T-helper 17 cell (primary cell): ENCODE results near the gene RPS6KL1. TPM values are rescaled to one million over a fixed set of nuclear protein-coding genes. Genes with fewer than 3 reads are reported as not detected.

Source experiments
- ATAC-seq: fragments of 150-1000 bp; cut with Tn5 transposase; 2 replicates; pipeline ENCODE4 v1.10.0; 2021; ENCODE audit warnings: mild to moderate bottlenecking, moderate library complexity
- DNase-seq, 3 donors: peaks; one replicate each; pipeline versions ENCODE4 v3.0.0 to v3.0.0-alpha.2; 2020 to 2021
- H3K9me3 ChIP-seq: one replicate; pipeline ENCODE4 v1.7.0; 2013; ENCODE audit warnings: low read length, mild to moderate bottlenecking; ENCODE audit not compliant: control insufficient read depth, poor library complexity, severe bottlenecking
- H3K27ac Mint-ChIP-seq: one replicate; pipeline ENCODE4 v1.8.0; 2022; ENCODE audit warnings: mild to moderate bottlenecking, moderate library complexity, mixed read lengths
- H3K27me3 Mint-ChIP-seq: one replicate; pipeline ENCODE4 v1.8.0; 2022; ENCODE audit warnings: mixed read lengths
- H3K36me3 Mint-ChIP-seq: one replicate; pipeline ENCODE4 v1.8.0; 2022; ENCODE audit warnings: low read depth, mixed read lengths
- H3K4me1 Mint-ChIP-seq: one replicate; pipeline ENCODE4 v1.8.0; 2022; ENCODE audit warnings: mild to moderate bottlenecking, mixed read lengths
- H3K4me3 Mint-ChIP-seq: one replicate; pipeline ENCODE4 v1.8.0; 2022; ENCODE audit warnings: mild to moderate bottlenecking, moderate library complexity, mixed read lengths
- total RNA-seq, 4 donors: library from RNA in 2 of 4; stranded (reverse) in 2 of 4; gene quantifications; one replicate each; pipeline ENCODE4 v1.2.3 and lab custom pipeline; 2022 to 2026

Gene RPS6KL1
- total RNA-seq, 2 donors from 2014 or later, result 1.0 to 1.9 TPM

GRCh38 chr14:74893614-74894091 lies 29.4 kb downstream of the RPS6KL1 start:
- peaks cover 9% of the 10 kb centered on the region for H3K4me1 Mint-ChIP-seq
- H3K36me3 Mint-ChIP-seq, result peaks cover 4% of the 10 kb centered on the region
- no peak overlapping the region for H3K4me3 Mint-ChIP-seq
- H3K27ac Mint-ChIP-seq, result peak overlapping the region; percentile 62
- ATAC-seq (no peak), DNase-seq (no peak)
- no peaks in the 10 kb centered on the region for H3K27me3 Mint-ChIP-seq
- H3K9me3 ChIP-seq, result no peaks in the 10 kb centered on the region

GRCh38 chr14:74892745-74893144 lies 30.3 kb downstream of the RPS6KL1 start:
- H3K27ac Mint-ChIP-seq, result peak overlapping the region; percentile 21
- peaks cover 17% of the 10 kb centered on the region for H3K4me1 Mint-ChIP-seq
- no peaks in the 10 kb centered on the region for H3K27me3 Mint-ChIP-seq
- H3K4me3 Mint-ChIP-seq, result no peak overlapping the region
- ATAC-seq, result no peak
- peaks cover 4% of the 10 kb centered on the region for H3K36me3 Mint-ChIP-seq
- no peak for DNase-seq
- H3K9me3 ChIP-seq, result no peaks in the 10 kb centered on the region

GRCh38 chr14:74891870-74892269 lies 31.2 kb downstream of the RPS6KL1 start:
- H3K27me3 Mint-ChIP-seq, result no peaks in the 10 kb centered on the region
- H3K27ac Mint-ChIP-seq, result peak overlapping the region; percentile 21
- peaks cover 4% of the 10 kb centered on the region for H3K36me3 Mint-ChIP-seq
- H3K9me3 ChIP-seq, result no peaks in the 10 kb centered on the region
- H3K4me1 Mint-ChIP-seq, result peaks cover 17% of the 10 kb centered on the region
- DNase-seq (no peak), ATAC-seq (no peak)
- H3K4me3 Mint-ChIP-seq, result no peak overlapping the region

GRCh38 chr14:74890262-74890661 lies 32.8 kb downstream of the RPS6KL1 start:
- no peaks in the 10 kb centered on the region for H3K9me3 ChIP-seq
- Mint-ChIP-seq H3K4me3 (no peak overlapping the region), H3K4me1 (peaks cover 30% of the 10 kb centered on the region), H3K27ac (no peak overlapping the region), H3K27me3 (no peaks in the 10 kb centered on the region), H3K36me3 (peaks cover 5% of the 10 kb centered on the region)
- no peak for ATAC-seq
- no peak for DNase-seq

GRCh38 chr14:74888164-74889158 lies 34.6 kb downstream of the RPS6KL1 start:
- Mint-ChIP-seq H3K4me1 (peaks cover 42% of the 10 kb centered on the region), H3K4me3 (peak overlapping the region; percentile 19), H3K36me3 (peaks cover 7% of the 10 kb centered on the region), H3K27me3 (no peaks in the 10 kb centered on the region), H3K27ac (peak overlapping the region; percentile 70)
- DNase-seq, result no peak
- ATAC-seq, result peak; percentile 76
- H3K9me3 ChIP-seq, result no peaks in the 10 kb centered on the region

- H3K4me3 Mint-ChIP-seq, result no peak overlapping the region
- peaks cover 9% of the 10 kb centered on the region for H3K36me3 Mint-ChIP-seq
- peaks cover 54% of the 10 kb centered on the region for H3K4me1 Mint-ChIP-seq
- no peak for ATAC-seq
- no peaks in the 10 kb centered on the region for H3K27me3 Mint-ChIP-seq
- H3K9me3 ChIP-seq, result no peaks in the 10 kb centered on the region
- no peak for DNase-seq
- H3K27ac Mint-ChIP-seq, result peak overlapping the region; percentile 97
These were observed 37.1 kb downstream of the RPS6KL1 start for GRCh38 chr14:74886001-74886400.

GRCh38 chr14:74882103-74882920 lies 40.7 kb downstream of the RPS6KL1 start:
- H3K4me1 Mint-ChIP-seq, result peaks cover 57% of the 10 kb centered on the region
- peak overlapping the region; percentile 99 for H3K4me3 Mint-ChIP-seq

GRCh38 chr14:74881431-74882102 lies 41.5 kb downstream of the RPS6KL1 start, which contains the start of gene DLST:
DLST (plus strand) TSS chr14:74881916; CDS start chr14:74881954, 38 bp downstream.
- peaks cover 9% of the 10 kb centered on the region for H3K36me3 Mint-ChIP-seq
- DNase-seq (peak; percentile 74 to 78 (median 75)), ATAC-seq (peak; percentile 81)
- H3K9me3 ChIP-seq, result no peaks in the 10 kb centered on the region
- H3K27me3 Mint-ChIP-seq, result no peaks in the 10 kb centered on the region
- peak within 1 kb of the TSS; percentile 97 for H3K27ac Mint-ChIP-seq
- H3K4me1 Mint-ChIP-seq, result peaks cover 59% of the 10 kb centered on the region
- peak within 1 kb of the TSS; percentile 99 for H3K4me3 Mint-ChIP-seq

More at GRCh38 chr14:74882103-74882920, 40.7 kb downstream of the RPS6KL1 start:
- ATAC-seq (peak; percentile 76), DNase-seq (peak; percentile 33 to 47 (median 37))
- Mint-ChIP-seq H3K27me3 (no peaks in the 10 kb centered on the region), H3K36me3 (peaks cover 9% of the 10 kb centered on the region), H3K27ac (peak overlapping the region; percentile 97)
- no peaks in the 10 kb centered on the region for H3K9me3 ChIP-seq

GRCh38 chr14:74879427-74880182 lies 43.5 kb downstream of the RPS6KL1 start:
- Mint-ChIP-seq H3K4me3 (peak overlapping the region; percentile 39), H3K27me3 (no peaks in the 10 kb centered on the region), H3K27ac (peak overlapping the region; percentile 97), H3K36me3 (peaks cover 6% of the 10 kb centered on the region), H3K4me1 (peaks cover 52% of the 10 kb centered on the region)
- ATAC-seq, result no peak
- H3K9me3 ChIP-seq, result no peaks in the 10 kb centered on the region
- DNase-seq, result no peak

GRCh38 chr14:74875941-74876913 lies 46.8 kb downstream of the RPS6KL1 start, which contains the start of gene PROX2:
PROX2 (minus strand) TSS chr14:74876145; CDS start chr14:74863834, 12,311 bp downstream.
- Mint-ChIP-seq H3K4me1 (peaks cover 34% of the 10 kb centered on the region), H3K27ac (peak within 1 kb of the TSS; percentile 86), H3K27me3 (no peaks in the 10 kb centered on the region), H3K4me3 (peak within 1 kb of the TSS; percentile 81), H3K36me3 (peaks cover 3% of the 10 kb centered on the region)
- DNase-seq (no peak), ATAC-seq (peak; percentile 60)
- no peaks in the 10 kb centered on the region for H3K9me3 ChIP-seq

- Mint-ChIP-seq H3K27me3 (no peaks in the 10 kb centered on the region), H3K27ac (peak overlapping the region; percentile 86), H3K4me3 (no peak overlapping the region), H3K36me3 (peaks cover 3% of the 10 kb centered on the region), H3K4me1 (peaks cover 26% of the 10 kb centered on the region)
- DNase-seq (no peak), ATAC-seq (no peak)
- no peaks in the 10 kb centered on the region for H3K9me3 ChIP-seq
These were observed 47.9 kb downstream of the RPS6KL1 start for GRCh38 chr14:74875204-74875603.
